ENCODE measurements around the gene SNURF. TPM values are rescaled to one million over a fixed set of nuclear protein-coding genes. Genes with fewer than 3 reads are reported as not detected.

Gene SNURF
- total RNA-seq, 1 donor from 2014 or later = 41.9 TPM

GRCh38 chr15:24956111-24956838 is 1.5 kb downstream of the SNURF start:
- DNase-seq = peak; percentile 80
- peaks cover 11% of the 10 kb centered on the region for H3K27me3 Mint-ChIP-seq (ENCODE audit: unreplicated experiment)
- H3K9me3 Mint-ChIP-seq (ENCODE audit: unreplicated experiment) = peaks cover 19% of the 10 kb centered on the region
- H3K4me1 Mint-ChIP-seq (ENCODE audit: low read depth, unreplicated experiment) = peaks cover 4% of the 10 kb centered on the region
- no peak for TF ChIP-seq CTCF (IDR thresholded peaks at IDR 0.05; ENCODE audit: partially characterized antibody, unreplicated experiment)
- peaks cover 6% of the 10 kb centered on the region for H3K36me3 Mint-ChIP-seq (ENCODE audit: unreplicated experiment)
- H3K27ac Mint-ChIP-seq (ENCODE audit: unreplicated experiment) = peak overlapping the region; percentile 98
- peak overlapping the region; percentile 93 for H3K4me3 Mint-ChIP-seq (ENCODE audit: unreplicated experiment)

DNA sequence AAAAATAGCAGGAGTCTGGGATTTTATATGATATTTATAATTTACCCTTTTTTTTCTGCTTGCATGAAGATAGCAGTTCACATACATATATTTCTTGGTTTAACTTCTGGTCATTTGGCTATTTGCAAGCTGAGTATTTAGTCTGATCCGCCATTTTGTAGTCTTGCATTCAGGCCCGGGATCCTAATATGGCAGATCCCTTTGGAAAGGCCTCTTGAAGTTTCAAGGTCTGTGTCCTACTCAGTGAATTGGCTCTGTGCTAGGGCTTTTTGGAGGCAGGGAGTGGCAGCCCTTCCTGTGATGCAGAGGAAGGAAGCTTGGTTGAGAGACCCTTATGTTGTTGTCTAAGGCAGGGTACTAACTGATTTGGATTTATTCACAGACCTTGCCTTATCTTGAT is 2.9 kb downstream of the SNURF start:
- peaks cover 6% of the 10 kb centered on the region for H3K4me1 Mint-ChIP-seq (ENCODE audit: low read depth, unreplicated experiment)
- peaks cover 19% of the 10 kb centered on the region for H3K9me3 Mint-ChIP-seq (ENCODE audit: unreplicated experiment)
- no peak for DNase-seq
- peak overlapping the region; percentile 84 for H3K27ac Mint-ChIP-seq (ENCODE audit: unreplicated experiment)
- no peak for TF ChIP-seq CTCF (IDR thresholded peaks at IDR 0.05; ENCODE audit: partially characterized antibody, unreplicated experiment)
- H3K4me3 Mint-ChIP-seq (ENCODE audit: unreplicated experiment) = peak overlapping the region; percentile 93
- H3K36me3 Mint-ChIP-seq (ENCODE audit: unreplicated experiment) = peaks cover 6% of the 10 kb centered on the region
- peaks cover 11% of the 10 kb centered on the region for H3K27me3 Mint-ChIP-seq (ENCODE audit: unreplicated experiment)

DNA sequence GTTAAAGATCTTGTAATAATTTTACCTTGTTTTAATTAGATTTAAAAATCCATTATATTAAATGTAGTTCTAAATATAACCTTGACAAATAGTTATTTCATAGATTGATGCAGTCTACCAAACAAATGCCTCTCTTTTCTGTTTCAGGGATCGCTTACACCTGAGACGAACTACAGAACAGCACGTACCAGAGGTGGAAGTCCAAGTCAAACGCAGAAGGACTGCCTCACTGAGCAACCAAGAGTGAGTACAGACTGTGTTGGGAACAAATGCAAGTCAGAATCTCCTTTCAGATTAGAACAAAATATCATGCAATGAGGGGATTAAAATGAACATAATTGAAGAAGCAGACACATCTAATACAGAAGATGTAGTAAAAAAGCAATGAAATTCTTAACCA is 7.2 kb downstream of the SNURF start:
- no peak for DNase-seq
- H3K9me3 Mint-ChIP-seq (ENCODE audit: unreplicated experiment) = peaks cover 4% of the 10 kb centered on the region
- no peak overlapping the region for H3K27ac Mint-ChIP-seq (ENCODE audit: unreplicated experiment)
- peaks cover 3% of the 10 kb centered on the region for H3K36me3 Mint-ChIP-seq (ENCODE audit: unreplicated experiment)
- peaks cover 7% of the 10 kb centered on the region for H3K27me3 Mint-ChIP-seq (ENCODE audit: unreplicated experiment)
- H3K4me1 Mint-ChIP-seq (ENCODE audit: low read depth, unreplicated experiment) = peaks cover 3% of the 10 kb centered on the region
- H3K4me3 Mint-ChIP-seq (ENCODE audit: unreplicated experiment) = no peak overlapping the region
- no peak for TF ChIP-seq CTCF (IDR thresholded peaks at IDR 0.05; ENCODE audit: partially characterized antibody, unreplicated experiment)

DNA sequence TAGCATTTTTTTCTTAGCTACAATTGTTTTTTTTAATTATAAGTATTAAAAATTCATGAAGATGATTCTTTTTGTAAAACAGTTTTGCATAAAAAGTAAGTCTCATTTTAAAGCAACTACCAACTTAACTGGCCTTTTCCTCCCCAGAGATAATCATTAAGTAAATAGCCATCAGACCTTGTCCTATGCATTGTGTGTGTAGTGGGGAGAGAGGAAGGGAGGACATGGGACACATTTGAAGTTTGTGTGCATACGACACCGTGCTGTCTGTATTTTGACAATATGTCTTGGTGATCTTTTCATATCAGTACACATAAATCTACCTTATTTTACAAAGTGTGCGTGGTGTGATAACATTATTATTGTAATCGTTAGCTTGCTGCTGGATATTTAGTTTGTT is 8.1 kb downstream of the SNURF start:
- Mint-ChIP-seq H3K4me3 (ENCODE audit: unreplicated experiment) (no peak overlapping the region), H3K36me3 (ENCODE audit: unreplicated experiment) (no peaks in the 10 kb centered on the region), H3K4me1 (ENCODE audit: low read depth, unreplicated experiment) (peaks cover 3% of the 10 kb centered on the region), H3K27ac (ENCODE audit: unreplicated experiment) (no peak overlapping the region), H3K27me3 (ENCODE audit: unreplicated experiment) (peaks cover 4% of the 10 kb centered on the region), H3K9me3 (ENCODE audit: unreplicated experiment) (peaks cover 2% of the 10 kb centered on the region)
- no peak for TF ChIP-seq CTCF (IDR thresholded peaks at IDR 0.05; ENCODE audit: partially characterized antibody, unreplicated experiment)
- DNase-seq = no peak

DNA sequence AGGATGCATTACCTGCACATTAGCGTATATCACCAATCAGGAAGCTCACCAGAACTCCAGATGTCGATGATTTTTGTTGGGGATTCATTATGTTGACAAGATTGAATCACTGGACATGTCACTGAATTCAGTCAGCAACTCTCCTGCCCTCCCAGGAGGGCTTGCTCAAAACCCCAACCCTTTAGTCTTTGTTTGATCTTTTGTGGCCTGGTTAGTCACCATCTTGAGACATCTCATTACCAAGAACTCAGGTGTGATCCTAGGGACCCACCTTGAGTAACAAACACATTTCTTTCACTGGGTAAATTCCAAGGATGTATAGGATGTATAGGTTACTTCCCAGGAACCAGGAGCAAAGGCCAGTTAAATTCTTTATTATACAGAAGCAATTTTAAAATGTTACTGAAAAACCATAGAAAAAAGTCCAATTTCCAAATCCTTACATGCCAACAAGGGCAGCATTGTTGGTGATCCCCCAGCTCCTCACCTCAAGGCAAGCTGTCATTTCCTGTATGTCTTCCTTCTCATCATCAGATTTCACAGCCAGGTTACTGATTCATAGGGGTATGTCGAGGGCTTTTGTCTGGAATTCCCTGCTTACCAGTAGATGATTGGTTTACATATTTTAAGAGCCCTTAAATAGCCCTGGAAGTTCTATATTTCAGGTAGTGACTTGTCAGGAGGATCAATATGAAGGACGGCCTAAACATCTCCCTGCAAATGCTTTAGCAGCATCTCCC is 11.7 kb downstream of the SNURF start:
- H3K27me3 Mint-ChIP-seq (ENCODE audit: unreplicated experiment) = peaks cover 4% of the 10 kb centered on the region
- H3K4me1 Mint-ChIP-seq (ENCODE audit: low read depth, unreplicated experiment) = no peaks in the 10 kb centered on the region
- no peaks in the 10 kb centered on the region for H3K9me3 Mint-ChIP-seq (ENCODE audit: unreplicated experiment)
- DNase-seq = no peak
- no peak overlapping the region for H3K27ac Mint-ChIP-seq (ENCODE audit: unreplicated experiment)
- no peak overlapping the region for H3K4me3 Mint-ChIP-seq (ENCODE audit: unreplicated experiment)
- no peaks in the 10 kb centered on the region for H3K36me3 Mint-ChIP-seq (ENCODE audit: unreplicated experiment)
- no peak for TF ChIP-seq CTCF (IDR thresholded peaks at IDR 0.05; ENCODE audit: partially characterized antibody, unreplicated experiment)

Measured in glutamatergic neuron (in vitro differentiated cells).